Measurements from ENCODE around the gene SMIM35.

The SMIM35 gene

DNA sequence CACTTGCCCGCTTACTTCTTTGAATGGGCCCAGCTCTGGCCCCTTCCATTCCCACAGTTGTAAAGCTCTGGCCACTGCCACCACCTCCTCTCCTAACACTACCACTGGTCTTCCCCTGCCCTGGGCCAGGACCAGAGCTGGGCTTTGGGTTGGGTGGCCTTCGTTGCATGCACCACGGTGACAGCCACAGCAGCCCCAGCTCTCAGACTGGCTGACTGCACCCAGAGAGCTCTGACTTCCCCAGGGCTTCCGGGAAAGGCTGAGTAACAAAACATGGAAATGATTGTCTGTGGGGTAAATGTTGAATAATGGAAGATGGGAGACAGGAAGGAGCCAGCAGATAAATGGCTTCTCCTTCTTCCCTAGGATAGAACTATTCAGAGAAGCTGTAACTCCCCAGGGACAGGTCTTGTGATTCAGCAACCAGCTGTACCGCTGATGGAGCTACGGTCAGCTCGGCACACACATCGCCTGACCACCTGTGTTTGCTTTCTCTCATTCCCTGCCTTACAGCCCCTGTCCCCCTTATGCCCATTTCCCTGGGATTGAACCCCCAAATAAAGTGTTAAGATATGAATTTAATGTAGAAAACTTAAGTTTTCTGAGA lies 38.3 kb upstream of the SMIM35 start:
- peaks cover 16% of the 10 kb centered on the region for H3K27me3 ChIP-seq (ENCODE audit: control insufficient read depth, insufficient read depth, low read length)
- H3K9ac ChIP-seq (ENCODE audit: low read depth, low read length), result no peak overlapping the region
- H3K4me2 ChIP-seq (ENCODE audit: low read length), result no peak overlapping the region
- H3K9me3 ChIP-seq (replicated peaks; ENCODE audit: low read length), result no peaks in the 10 kb centered on the region
- no peaks in the 10 kb centered on the region for H3K4me1 ChIP-seq (ENCODE audit: control insufficient read depth, insufficient read depth, low read length)
- no peaks in the 10 kb centered on the region for H3K36me3 ChIP-seq (ENCODE audit: insufficient read depth, low read length)
- no peak overlapping the region for H3K4me3 ChIP-seq (ENCODE audit: low read length)

DNA sequence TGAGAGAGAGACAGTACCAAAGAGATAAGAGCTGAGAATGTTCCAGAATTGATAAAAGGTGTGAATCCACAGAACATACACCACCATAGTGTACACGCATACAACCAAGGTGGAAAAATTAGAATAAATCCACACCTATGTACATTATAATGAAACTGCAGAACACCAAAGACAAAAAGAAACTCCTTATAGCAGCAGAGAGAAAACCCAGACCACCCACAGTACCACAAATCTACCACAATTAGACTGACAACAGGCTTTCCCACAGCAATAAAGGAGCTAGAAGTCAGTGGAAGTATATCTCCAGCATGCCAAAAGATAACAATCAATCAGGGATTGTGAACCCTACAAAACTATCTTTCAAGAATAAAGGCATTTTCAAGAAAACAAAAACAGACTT lies 34.0 kb upstream of the SMIM35 start:
- H3K4me2 ChIP-seq (ENCODE audit: low read length), result no peak overlapping the region

DNA sequence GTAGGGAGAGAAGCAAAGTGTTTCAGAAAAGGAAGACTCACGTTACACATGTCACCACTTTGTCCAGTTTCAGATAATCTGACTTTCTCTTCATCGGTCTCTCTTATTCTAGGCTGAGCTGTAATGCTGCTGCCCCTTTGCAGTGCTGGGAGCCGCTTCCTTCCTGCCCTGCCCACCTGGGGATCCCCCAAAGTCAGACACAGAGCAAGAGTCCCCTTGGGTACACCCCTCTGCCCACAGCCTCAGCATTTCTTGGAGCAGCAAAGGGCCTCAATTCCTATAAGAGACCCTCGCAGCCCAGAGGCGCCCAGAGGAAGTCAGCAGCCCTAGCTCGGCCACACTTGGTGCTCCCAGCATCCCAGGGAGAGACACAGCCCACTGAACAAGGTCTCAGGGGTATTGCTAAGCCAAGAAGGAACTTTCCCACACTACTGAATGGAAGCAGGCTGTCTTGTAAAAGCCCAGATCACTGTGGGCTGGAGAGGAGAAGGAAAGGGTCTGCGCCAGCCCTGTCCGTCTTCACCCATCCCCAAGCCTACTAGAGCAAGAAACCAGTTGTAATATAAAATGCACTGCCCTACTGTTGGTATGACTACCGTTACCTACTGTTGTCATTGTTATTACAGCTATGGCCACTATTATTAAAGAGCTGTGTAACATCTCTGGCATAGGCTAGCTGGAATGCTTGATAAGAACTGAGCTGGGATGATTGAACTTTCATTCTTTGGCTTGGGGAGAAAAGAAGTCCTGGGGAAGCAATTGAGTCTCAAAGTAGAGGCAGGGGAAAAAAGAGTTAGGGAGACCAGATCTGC lies 31.2 kb upstream of the SMIM35 start:
- H3K4me1 ChIP-seq (ENCODE audit: control insufficient read depth, insufficient read depth, low read length), result no peaks in the 10 kb centered on the region
- no peak overlapping the region for H3K4me3 ChIP-seq (ENCODE audit: low read length)
- H3K4me2 ChIP-seq (ENCODE audit: low read length), result no peak overlapping the region
- H3K9me3 ChIP-seq (replicated peaks; ENCODE audit: low read length), result no peaks in the 10 kb centered on the region
- no peak overlapping the region for H3K9ac ChIP-seq (ENCODE audit: low read depth, low read length)
- H3K36me3 ChIP-seq (ENCODE audit: insufficient read depth, low read length), result no peaks in the 10 kb centered on the region
- H3K27me3 ChIP-seq (ENCODE audit: control insufficient read depth, insufficient read depth, low read length), result peaks cover 14% of the 10 kb centered on the region

More for the DNA sequence above, 34.0 kb upstream of the SMIM35 start:
- H3K36me3 ChIP-seq (ENCODE audit: insufficient read depth, low read length), result no peaks in the 10 kb centered on the region
- H3K9me3 ChIP-seq (replicated peaks; ENCODE audit: low read length), result no peaks in the 10 kb centered on the region
- H3K27me3 ChIP-seq (ENCODE audit: control insufficient read depth, insufficient read depth, low read length), result peaks cover 14% of the 10 kb centered on the region
- no peak overlapping the region for H3K9ac ChIP-seq (ENCODE audit: low read depth, low read length)
- H3K4me1 ChIP-seq (ENCODE audit: control insufficient read depth, insufficient read depth, low read length), result no peaks in the 10 kb centered on the region
- no peak overlapping the region for H3K4me3 ChIP-seq (ENCODE audit: low read length)

DNA sequence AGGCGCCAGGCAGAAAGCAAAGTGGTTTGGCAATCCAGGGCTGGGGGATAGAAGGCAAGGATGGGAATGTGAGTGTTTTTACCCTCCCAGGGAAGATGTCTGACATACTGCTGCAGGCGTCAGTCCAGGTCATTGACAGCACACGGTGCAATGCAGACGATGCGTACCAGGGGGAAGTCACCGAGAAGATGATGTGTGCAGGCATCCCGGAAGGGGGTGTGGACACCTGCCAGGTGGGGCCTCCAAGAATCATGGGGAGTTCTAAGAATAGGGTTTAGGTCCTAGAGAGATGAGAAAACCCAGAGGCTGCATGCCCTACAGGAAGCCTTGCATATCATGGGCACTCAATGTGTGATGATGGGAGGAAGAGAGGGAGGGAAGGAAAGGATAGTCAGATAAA lies 28.3 kb upstream of the SMIM35 start:
- no peak overlapping the region for H3K4me2 ChIP-seq (ENCODE audit: low read length)
- no peaks in the 10 kb centered on the region for H3K9me3 ChIP-seq (replicated peaks; ENCODE audit: low read length)
- peaks cover 13% of the 10 kb centered on the region for H3K27me3 ChIP-seq (ENCODE audit: control insufficient read depth, insufficient read depth, low read length)

DNA sequence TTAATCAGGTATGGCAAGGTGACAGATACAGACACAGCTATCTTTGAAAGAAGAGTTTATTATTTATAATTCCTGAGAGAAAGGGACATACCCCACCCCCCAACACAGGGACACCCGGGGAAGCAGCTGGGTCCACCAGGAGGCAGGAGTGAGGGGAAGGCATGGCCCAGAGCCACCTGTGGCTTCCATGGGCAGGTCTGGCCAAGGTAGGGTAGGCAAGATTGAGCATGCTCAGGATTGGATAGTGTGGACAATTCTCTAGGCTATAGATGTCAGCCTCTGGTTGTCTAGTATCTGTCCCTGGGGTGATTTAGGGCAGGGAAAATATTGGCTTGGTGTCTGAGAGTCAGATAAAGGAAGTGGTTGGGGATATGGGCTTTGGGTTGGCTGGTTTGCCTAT lies 27.5 kb upstream of the SMIM35 start:
- Histone ChIP-seq H3K27me3 (ENCODE audit: control insufficient read depth, insufficient read depth, low read length) (peaks cover 6% of the 10 kb centered on the region), H3K36me3 (ENCODE audit: insufficient read depth, low read length) (no peaks in the 10 kb centered on the region), H3K4me2 (ENCODE audit: low read length) (no peak overlapping the region), H3K9ac (ENCODE audit: low read depth, low read length) (no peak overlapping the region), H3K4me3 (ENCODE audit: low read length) (no peak overlapping the region), H3K4me1 (ENCODE audit: control insufficient read depth, insufficient read depth, low read length) (no peaks in the 10 kb centered on the region), H3K9me3 (replicated peaks; ENCODE audit: low read length) (no peaks in the 10 kb centered on the region)

More for the DNA sequence above, 28.3 kb upstream of the SMIM35 start:
- Histone ChIP-seq H3K36me3 (ENCODE audit: insufficient read depth, low read length) (no peaks in the 10 kb centered on the region), H3K4me1 (ENCODE audit: control insufficient read depth, insufficient read depth, low read length) (no peaks in the 10 kb centered on the region), H3K9ac (ENCODE audit: low read depth, low read length) (no peak overlapping the region), H3K4me3 (ENCODE audit: low read length) (no peak overlapping the region)

DNA sequence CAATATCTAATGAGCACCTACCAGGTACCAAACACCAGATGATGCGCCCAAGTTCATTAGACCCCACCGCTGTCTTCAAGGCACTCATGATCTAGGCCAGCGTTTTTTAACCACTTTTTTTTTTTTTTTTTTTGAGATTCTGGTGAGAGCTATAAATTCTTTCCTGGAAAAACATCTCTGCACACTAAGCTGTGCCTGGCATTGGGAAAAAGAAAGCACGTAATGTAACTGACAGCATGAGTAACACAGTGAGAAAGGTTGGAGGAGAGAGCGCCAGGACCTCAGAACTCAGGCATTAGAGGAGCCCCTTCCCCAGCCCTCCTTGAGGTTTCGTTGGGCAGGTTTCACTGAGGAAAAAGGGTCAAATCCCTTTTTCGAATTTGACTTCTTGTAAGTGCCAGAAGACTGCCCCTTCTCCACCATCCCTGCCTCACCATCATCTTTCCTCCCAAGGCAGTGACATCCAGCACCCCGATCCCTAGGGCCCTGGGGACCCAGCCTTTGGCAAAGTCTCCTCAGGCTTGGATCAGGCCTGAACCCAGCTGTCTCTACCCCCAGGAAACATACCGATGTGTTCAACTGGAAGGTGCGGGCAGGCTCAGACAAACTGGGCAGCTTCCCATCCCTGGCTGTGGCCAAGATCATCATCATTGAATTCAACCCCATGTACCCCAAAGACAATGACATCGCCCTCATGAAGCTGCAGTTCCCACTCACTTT lies 26.1 kb upstream of the SMIM35 start:
- no peak overlapping the region for H3K9ac ChIP-seq (ENCODE audit: low read depth, low read length)
- H3K4me2 ChIP-seq (ENCODE audit: low read length), result no peak overlapping the region
- no peaks in the 10 kb centered on the region for H3K9me3 ChIP-seq (replicated peaks; ENCODE audit: low read length)
- no peak overlapping the region for H3K4me3 ChIP-seq (ENCODE audit: low read length)
- H3K27me3 ChIP-seq (ENCODE audit: control insufficient read depth, insufficient read depth, low read length), result peaks cover 1% of the 10 kb centered on the region
- no peaks in the 10 kb centered on the region for H3K4me1 ChIP-seq (ENCODE audit: control insufficient read depth, insufficient read depth, low read length)
- H3K36me3 ChIP-seq (ENCODE audit: insufficient read depth, low read length), result no peaks in the 10 kb centered on the region

DNA sequence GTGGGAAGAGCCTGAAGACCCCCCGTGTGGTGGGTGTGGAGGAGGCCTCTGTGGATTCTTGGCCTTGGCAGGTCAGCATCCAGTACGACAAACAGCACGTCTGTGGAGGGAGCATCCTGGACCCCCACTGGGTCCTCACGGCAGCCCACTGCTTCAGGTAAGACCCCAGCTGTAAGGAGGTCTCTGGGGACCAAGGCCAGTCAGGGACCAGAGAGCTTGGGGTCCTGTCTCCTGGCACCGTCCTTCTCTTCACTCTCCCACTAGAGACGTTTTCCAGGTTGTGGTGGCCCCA lies 24.9 kb upstream of the SMIM35 start:
- H3K4me1 ChIP-seq (ENCODE audit: control insufficient read depth, insufficient read depth, low read length), result no peaks in the 10 kb centered on the region
- no peak overlapping the region for H3K9ac ChIP-seq (ENCODE audit: low read depth, low read length)
- no peaks in the 10 kb centered on the region for H3K27me3 ChIP-seq (ENCODE audit: control insufficient read depth, insufficient read depth, low read length)
- no peak overlapping the region for H3K4me2 ChIP-seq (ENCODE audit: low read length)
- H3K36me3 ChIP-seq (ENCODE audit: insufficient read depth, low read length), result no peaks in the 10 kb centered on the region
- no peaks in the 10 kb centered on the region for H3K9me3 ChIP-seq (replicated peaks; ENCODE audit: low read length)
- no peak overlapping the region for H3K4me3 ChIP-seq (ENCODE audit: low read length)

DNA sequence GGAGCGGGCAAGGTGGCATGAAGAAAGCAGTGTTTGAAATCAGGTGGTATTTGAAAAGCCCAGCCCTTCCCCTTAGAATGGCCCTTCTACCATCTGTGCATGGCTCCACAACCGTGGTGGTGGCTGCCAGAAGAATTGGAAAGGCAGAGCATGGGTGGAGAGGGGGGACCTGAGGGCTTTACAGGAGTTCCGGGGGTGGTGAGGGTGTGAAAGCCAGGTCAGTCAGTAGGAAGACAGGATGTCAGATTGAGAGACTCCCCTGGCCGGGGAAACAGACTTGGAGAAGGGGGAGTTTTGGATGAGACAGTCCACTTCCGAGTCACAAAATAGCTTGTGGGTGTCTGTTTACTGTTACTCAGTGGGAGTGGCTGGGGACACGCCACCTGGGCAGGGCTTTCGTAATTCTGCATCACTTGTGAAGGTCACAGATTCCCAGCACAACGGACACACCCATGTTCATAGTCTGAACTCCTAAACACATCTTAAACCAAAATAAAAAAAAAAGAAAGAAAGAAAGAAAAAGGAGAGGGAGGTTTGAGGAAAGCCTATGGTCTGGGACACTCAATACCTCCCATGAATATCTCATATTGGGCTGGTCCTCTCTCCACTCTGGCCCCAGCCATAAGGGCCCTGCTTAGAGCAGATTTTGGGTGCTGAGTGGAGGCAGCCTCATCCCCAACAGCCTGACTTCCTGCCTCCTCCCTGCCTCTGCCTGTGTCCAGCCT lies 24.4 kb upstream of the SMIM35 start:
- no peaks in the 10 kb centered on the region for H3K27me3 ChIP-seq (ENCODE audit: control insufficient read depth, insufficient read depth, low read length)

DNA sequence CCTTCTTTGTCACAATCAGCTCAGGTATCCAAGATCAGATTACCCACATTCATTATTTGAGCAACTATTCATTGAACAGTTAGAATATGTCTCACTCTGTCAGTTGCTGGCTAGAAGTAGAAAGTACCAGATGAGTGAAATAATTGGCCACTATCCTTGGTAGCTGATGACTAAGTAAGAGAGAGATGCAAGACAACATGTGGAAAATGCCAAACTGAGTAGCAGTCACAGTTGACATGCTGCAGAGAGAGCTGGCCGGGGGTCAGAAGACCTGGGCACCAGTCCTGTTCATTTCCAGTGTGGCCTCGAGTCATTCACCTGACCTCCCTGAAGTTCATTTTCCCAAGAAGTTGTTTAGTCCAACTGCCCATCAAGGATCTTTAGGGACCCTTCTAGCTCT lies 22.5 kb upstream of the SMIM35 start:
- H3K4me1 ChIP-seq (ENCODE audit: control insufficient read depth, insufficient read depth, low read length), result no peaks in the 10 kb centered on the region
- H3K4me2 ChIP-seq (ENCODE audit: low read length), result no peak overlapping the region
- H3K9me3 ChIP-seq (replicated peaks; ENCODE audit: low read length), result no peaks in the 10 kb centered on the region
- H3K4me3 ChIP-seq (ENCODE audit: low read length), result no peak overlapping the region
- H3K36me3 ChIP-seq (ENCODE audit: insufficient read depth, low read length), result no peaks in the 10 kb centered on the region
- no peaks in the 10 kb centered on the region for H3K27me3 ChIP-seq (ENCODE audit: control insufficient read depth, insufficient read depth, low read length)
- H3K9ac ChIP-seq (ENCODE audit: low read depth, low read length), result no peak overlapping the region

More for the DNA sequence above, 24.4 kb upstream of the SMIM35 start:
- H3K4me2 ChIP-seq (ENCODE audit: low read length), result no peak overlapping the region
- H3K4me3 ChIP-seq (ENCODE audit: low read length), result no peak overlapping the region
- no peaks in the 10 kb centered on the region for H3K9me3 ChIP-seq (replicated peaks; ENCODE audit: low read length)
- no peaks in the 10 kb centered on the region for H3K4me1 ChIP-seq (ENCODE audit: control insufficient read depth, insufficient read depth, low read length)
- H3K36me3 ChIP-seq (ENCODE audit: insufficient read depth, low read length), result no peaks in the 10 kb centered on the region
- H3K9ac ChIP-seq (ENCODE audit: low read depth, low read length), result no peak overlapping the region

DNA sequence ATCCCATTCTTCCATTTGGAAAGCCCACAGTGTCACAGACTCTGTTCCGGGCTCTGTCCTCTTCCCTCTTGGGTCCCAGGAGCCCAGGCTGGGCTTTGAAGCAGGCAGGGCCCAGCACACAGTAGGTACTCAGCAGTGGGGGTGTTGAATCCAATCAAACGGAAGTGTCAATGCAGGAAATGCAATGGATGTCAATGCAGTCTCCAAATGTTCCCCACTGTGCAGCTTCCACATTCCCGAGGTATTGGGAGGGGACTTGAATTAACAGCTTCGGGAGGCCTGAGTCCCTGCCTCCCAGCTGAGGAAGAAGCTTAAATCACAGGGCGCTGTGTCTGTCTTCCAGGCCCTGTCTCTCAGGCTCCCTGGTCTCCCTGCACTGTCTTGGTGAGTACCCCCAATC lies 21.8 kb upstream of the SMIM35 start:
- no peaks in the 10 kb centered on the region for H3K9me3 ChIP-seq (replicated peaks; ENCODE audit: low read length)
- H3K4me3 ChIP-seq (ENCODE audit: low read length), result no peak overlapping the region
- no peaks in the 10 kb centered on the region for H3K4me1 ChIP-seq (ENCODE audit: control insufficient read depth, insufficient read depth, low read length)
- H3K9ac ChIP-seq (ENCODE audit: low read depth, low read length), result no peak overlapping the region
- no peaks in the 10 kb centered on the region for H3K27me3 ChIP-seq (ENCODE audit: control insufficient read depth, insufficient read depth, low read length)
- H3K36me3 ChIP-seq (ENCODE audit: insufficient read depth, low read length), result no peaks in the 10 kb centered on the region
- H3K4me2 ChIP-seq (ENCODE audit: low read length), result no peak overlapping the region

DNA sequence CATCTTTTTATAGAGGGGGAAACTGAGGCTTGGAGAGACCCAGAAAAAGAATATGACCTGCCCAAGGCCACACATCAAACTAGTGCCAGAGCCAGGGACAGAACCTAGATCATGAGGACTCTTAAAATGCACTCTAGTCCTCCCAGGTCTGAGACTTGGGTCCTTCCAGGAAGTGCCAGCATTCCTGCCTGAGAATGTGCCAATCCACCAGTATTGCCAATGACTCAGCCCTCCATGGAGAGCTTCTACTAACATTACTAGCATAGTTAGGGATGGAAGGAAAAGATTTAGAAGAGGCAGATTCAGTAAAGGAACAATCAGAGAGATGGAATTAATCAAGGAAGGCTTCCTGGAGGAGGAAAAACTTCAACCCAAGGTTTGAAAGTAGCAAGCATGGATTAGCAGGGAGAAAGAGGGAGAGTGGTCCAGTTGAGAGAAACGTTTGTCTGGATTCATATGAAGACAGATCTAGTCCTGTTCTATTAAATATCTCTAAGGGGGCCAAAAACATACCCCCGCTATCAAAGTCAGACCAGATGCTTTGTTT lies 20.1 kb upstream of the SMIM35 start:
- Histone ChIP-seq H3K4me2 (ENCODE audit: low read length) (no peak overlapping the region), H3K9me3 (replicated peaks; ENCODE audit: low read length) (no peaks in the 10 kb centered on the region), H3K4me1 (ENCODE audit: control insufficient read depth, insufficient read depth, low read length) (no peaks in the 10 kb centered on the region), H3K27me3 (ENCODE audit: control insufficient read depth, insufficient read depth, low read length) (no peaks in the 10 kb centered on the region), H3K36me3 (ENCODE audit: insufficient read depth, low read length) (no peaks in the 10 kb centered on the region), H3K4me3 (ENCODE audit: low read length) (no peak overlapping the region), H3K9ac (ENCODE audit: low read depth, low read length) (no peak overlapping the region)
